Liver (tissue), 3 donors: ENCODE data around the gene CNTLN.

Experiments used
- JUND ChIP-seq, 2 donors: IDR thresholded peaks; 2 replicates each; pipeline ENCODE4 v1.6.1; 2016; ENCODE audit warnings: antibody characterized with exemption in 2 of 2
- RXRA ChIP-seq, 2 donors: IDR thresholded peaks; 2 replicates each; pipeline ENCODE4 v1.6.1; 2017 to 2018; ENCODE audit warnings: antibody characterized with exemption in 2 of 2, mild to moderate bottlenecking in 1 of 2
- TF ChIP-seq, protein P1 (sequence below): fragments of 150-350 bp; IDR thresholded peaks from 2 replicates; pipeline ENCODE4 v1.5.1; 2017; ENCODE audit warnings: improper control_type of control experiment, low read depth, low read length; ENCODE audit not compliant: missing input control
- donor health status: healthy.
- donor health status: healthy.

DNA sequence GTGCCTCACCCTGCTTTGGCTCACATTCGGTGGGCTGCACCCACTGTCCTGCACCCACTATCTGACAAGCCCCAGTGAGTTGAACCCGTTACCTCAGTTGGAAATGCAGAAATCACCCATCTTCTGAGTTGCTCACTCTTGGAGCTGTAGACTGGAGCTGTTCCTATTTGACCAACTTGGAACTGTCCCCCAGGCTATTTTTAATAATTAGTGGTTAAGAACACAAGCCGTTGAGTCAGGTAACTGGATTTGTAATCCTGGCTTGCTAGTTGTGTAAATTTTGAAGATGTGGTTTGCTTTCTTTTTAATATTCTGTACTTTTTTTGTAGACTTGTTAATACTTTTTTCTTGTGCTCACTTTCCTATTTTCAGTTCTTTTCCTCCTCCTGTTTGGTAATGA is 81.2 kb downstream of the CNTLN start:
- TF ChIP-seq JUND (IDR thresholded peaks at IDR 0.05) (no peak), RXRA (IDR thresholded peaks at IDR 0.05) (no peak)
- TF ChIP-seq, protein P1, sequence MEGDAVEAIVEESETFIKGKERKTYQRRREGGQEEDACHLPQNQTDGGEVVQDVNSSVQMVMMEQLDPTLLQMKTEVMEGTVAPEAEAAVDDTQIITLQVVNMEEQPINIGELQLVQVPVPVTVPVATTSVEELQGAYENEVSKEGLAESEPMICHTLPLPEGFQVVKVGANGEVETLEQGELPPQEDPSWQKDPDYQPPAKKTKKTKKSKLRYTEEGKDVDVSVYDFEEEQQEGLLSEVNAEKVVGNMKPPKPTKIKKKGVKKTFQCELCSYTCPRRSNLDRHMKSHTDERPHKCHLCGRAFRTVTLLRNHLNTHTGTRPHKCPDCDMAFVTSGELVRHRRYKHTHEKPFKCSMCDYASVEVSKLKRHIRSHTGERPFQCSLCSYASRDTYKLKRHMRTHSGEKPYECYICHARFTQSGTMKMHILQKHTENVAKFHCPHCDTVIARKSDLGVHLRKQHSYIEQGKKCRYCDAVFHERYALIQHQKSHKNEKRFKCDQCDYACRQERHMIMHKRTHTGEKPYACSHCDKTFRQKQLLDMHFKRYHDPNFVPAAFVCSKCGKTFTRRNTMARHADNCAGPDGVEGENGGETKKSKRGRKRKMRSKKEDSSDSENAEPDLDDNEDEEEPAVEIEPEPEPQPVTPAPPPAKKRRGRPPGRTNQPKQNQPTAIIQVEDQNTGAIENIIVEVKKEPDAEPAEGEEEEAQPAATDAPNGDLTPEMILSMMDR = no peak
